RWPE2 (cell line): ENCODE data around the gene MCF2L.

Source experiments
- ATAC-seq: fragments of 200-7000 bp; cut with Tn5 transposase; 3 replicates; pipeline ENCODE4 v1.9.1; 2021; ENCODE audit warnings: low read depth
- DNase-seq: peaks from one replicate; pipeline ENCODE4 v3.0.0-alpha.2; 2020; ENCODE audit warnings: low spot score
- H3K27ac ChIP-seq: fragments of 450-650 bp; 2 replicates; pipeline ENCODE4 v1.5.1; 2017; ENCODE audit warnings: mild to moderate bottlenecking; ENCODE audit not compliant: poor library complexity, severe bottlenecking
- H3K27me3 ChIP-seq: fragments of 250-450 bp; sonication (Bioruptor Pico); 2 replicates; pipeline ENCODE4 v1.5.1; 2021; ENCODE audit warnings: mild to moderate bottlenecking, moderate library complexity; ENCODE audit not compliant: insufficient read depth, poor library complexity, severe bottlenecking
- H3K36me3 ChIP-seq: fragments of 250-450 bp; sonication (Bioruptor Pico); 2 replicates; pipeline ENCODE4 v1.5.1; 2020; ENCODE audit warnings: low read depth, mild to moderate bottlenecking, moderate library complexity
- H3K4me1 ChIP-seq: fragments of 250-450 bp; sonication (Bioruptor Pico); 2 replicates; pipeline ENCODE4 v1.5.1; 2021; ENCODE audit warnings: mild to moderate bottlenecking, moderate library complexity; ENCODE audit not compliant: insufficient read depth, poor library complexity, severe bottlenecking
- H3K4me3 ChIP-seq: fragments of 250-450 bp; sonication (Bioruptor Pico); 2 replicates; pipeline ENCODE4 v1.5.1; 2021; ENCODE audit warnings: mild to moderate bottlenecking, moderate library complexity; ENCODE audit not compliant: severe bottlenecking
- H3K9me3 ChIP-seq: fragments of 250-450 bp; sonication (Bioruptor Pico); 2 replicates; pipeline ENCODE4 v1.5.1; 2021; ENCODE audit warnings: mild to moderate bottlenecking, moderate library complexity; ENCODE audit not compliant: severe bottlenecking
- TF ChIP-seq, protein P1 (sequence below): fragments of 450-650 bp; IDR thresholded peaks from one replicate; pipeline ENCODE4 v1.5.1; 2017; ENCODE audit warnings: mild to moderate bottlenecking, moderate library complexity; ENCODE audit not compliant: poor library complexity, severe bottlenecking

MCF2L gene

DNA sequence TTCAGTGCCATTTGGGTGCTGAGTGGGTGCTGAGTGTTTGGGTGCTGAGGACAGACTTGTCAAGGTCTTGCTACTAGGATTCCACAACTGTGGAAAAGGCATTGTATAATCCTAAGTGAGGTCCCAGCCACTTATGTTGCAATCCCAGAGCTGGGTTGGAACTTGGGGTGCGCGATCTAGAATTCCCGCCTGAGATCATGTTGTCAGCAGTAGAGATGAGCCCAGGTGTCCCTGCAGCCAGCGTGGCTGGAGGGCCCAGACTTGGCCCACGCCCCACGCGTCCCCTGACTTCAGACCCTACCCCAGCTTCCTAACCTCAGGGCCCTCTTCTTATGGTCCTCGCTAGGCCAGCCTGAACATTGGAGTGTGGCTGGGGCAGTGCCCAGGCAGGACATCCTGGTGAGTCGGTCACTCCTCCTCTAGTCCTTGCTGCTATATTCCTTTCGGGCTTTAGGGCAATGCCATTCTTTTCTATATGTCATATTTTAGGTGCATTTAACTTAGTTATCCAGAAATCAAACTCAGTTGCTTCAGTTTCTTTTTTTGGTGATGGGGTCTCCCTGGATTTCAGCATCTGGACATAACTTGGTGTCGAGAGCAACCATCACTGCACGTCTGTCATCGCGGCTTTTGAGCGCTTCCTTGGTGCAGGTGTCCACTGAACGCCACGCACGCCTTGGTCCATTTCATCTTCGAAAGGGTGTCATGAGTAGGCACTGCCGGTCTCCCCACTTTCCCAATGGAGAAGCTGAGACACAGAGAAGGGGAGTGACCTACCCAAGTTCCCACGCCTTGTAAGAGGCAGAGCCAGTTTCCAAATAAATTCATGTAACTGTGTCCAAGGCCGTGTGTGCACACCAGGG is 90.2 kb downstream of the MCF2L start:
- Histone ChIP-seq H3K27me3 (peaks cover 4% of the 10 kb centered on the region), H3K27ac (no peak overlapping the region), H3K9me3 (no peaks in the 10 kb centered on the region), H3K36me3 (no peaks in the 10 kb centered on the region), H3K4me3 (no peak overlapping the region), H3K4me1 (no peaks in the 10 kb centered on the region)
- peak; percentile 38 for DNase-seq
- TF ChIP-seq, protein P1, sequence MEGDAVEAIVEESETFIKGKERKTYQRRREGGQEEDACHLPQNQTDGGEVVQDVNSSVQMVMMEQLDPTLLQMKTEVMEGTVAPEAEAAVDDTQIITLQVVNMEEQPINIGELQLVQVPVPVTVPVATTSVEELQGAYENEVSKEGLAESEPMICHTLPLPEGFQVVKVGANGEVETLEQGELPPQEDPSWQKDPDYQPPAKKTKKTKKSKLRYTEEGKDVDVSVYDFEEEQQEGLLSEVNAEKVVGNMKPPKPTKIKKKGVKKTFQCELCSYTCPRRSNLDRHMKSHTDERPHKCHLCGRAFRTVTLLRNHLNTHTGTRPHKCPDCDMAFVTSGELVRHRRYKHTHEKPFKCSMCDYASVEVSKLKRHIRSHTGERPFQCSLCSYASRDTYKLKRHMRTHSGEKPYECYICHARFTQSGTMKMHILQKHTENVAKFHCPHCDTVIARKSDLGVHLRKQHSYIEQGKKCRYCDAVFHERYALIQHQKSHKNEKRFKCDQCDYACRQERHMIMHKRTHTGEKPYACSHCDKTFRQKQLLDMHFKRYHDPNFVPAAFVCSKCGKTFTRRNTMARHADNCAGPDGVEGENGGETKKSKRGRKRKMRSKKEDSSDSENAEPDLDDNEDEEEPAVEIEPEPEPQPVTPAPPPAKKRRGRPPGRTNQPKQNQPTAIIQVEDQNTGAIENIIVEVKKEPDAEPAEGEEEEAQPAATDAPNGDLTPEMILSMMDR, result no peak
- ATAC-seq, result no peak

DNA sequence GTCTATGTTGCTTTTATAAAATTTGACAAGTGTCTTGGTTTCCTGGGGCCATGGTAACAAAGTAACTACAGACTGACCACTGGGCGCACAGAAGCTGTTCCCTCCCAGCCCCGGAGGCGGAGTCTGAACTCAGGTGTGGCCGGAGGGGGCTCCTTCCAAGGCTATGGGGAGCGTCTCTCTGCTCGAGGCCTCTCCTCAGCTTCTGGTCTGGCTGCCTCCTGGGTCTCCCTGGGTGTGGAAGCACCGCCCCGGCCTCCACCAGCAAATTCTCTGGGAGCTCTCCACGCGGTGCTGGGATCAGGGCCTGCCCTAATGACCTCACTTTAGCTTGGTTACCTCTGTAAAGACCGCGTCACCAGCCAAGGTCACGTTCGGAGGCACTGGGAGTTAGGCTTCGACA is 90.9 kb downstream of the MCF2L start:
- H3K4me3 ChIP-seq, result no peak overlapping the region
- H3K27ac ChIP-seq, result no peak overlapping the region
- H3K9me3 ChIP-seq, result no peaks in the 10 kb centered on the region
- no peaks in the 10 kb centered on the region for H3K36me3 ChIP-seq
- peak; percentile 40 for DNase-seq
- TF ChIP-seq, protein P1, result no peak
- peaks cover under 1% of the 10 kb centered on the region for H3K27me3 ChIP-seq
- no peaks in the 10 kb centered on the region for H3K4me1 ChIP-seq
- ATAC-seq, result no peak

DNA sequence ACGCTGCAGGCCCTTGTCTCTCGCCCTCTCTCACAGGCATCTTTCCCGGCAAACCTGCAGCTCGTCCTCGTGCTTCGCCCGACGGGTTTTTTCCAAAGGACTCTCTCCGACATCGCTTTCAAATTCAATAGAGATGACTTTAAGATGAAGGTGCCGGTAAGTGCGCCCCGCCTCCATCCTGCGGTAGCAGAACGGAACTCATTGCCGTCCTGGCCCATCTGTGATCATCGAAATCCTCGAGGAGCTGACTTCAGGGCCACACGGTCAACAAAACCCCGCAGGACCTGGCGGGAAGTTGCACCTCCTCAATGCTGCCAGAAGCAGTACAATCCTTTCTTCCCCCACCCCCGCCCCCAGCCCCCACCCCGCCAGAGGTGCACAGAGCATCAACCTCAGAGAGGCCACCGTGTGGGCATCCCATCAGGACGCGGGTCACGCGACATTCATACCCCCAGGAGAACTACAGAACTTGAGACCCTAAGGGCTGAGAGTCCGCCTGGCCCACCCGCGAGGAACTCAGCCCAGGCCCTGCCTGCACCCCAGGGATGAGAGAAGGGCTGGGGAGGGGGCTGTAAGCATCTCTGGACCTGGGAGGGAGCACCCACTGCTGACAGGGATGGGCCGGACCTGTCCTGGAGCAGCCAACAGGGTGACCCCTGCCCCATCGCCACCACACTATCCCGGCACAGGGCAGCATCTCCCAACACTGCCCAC is 91.7 kb downstream of the MCF2L start:
- Histone ChIP-seq H3K27me3 (no peaks in the 10 kb centered on the region), H3K4me3 (no peak overlapping the region), H3K36me3 (no peaks in the 10 kb centered on the region), H3K4me1 (no peaks in the 10 kb centered on the region), H3K27ac (no peak overlapping the region), H3K9me3 (no peaks in the 10 kb centered on the region)
- TF ChIP-seq, protein P1, result no peak
- ATAC-seq (no peak; the same call in 2 of the 3 replicates), DNase-seq (peak; percentile 34)

DNA sequence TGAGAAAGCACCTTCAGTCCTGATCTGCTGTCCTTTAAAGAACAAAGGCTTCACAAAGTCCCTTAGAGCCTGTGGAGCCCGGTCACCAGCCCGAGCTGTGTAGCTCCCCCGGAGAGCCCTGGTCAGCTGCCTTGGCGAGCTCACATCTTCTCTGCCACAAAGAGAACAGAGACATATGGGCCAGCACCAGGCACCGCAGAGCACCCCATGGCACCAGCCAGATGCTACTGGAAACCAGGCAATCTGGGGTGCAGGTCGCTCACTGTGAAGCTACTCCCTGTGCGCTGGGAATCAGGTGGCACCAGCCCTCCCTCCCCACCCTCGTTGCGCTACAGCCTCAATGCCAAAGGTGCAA is 92.2 kb downstream of the MCF2L start:
- TF ChIP-seq, protein P1, result no peak
- H3K27me3 ChIP-seq, result no peaks in the 10 kb centered on the region
- no peak for ATAC-seq
- no peak overlapping the region for H3K4me3 ChIP-seq
- H3K9me3 ChIP-seq, result no peaks in the 10 kb centered on the region
- H3K4me1 ChIP-seq, result no peaks in the 10 kb centered on the region
- no peak for DNase-seq
- no peaks in the 10 kb centered on the region for H3K36me3 ChIP-seq
- no peak overlapping the region for H3K27ac ChIP-seq
